ENCODE results near the gene SLC35B1.

SLC35B1 gene

GRCh38 chr17:49670002-49670401, 37.8 kb downstream of the SLC35B1 start:
- no peak for DNase-seq

GRCh38 chr17:49667854-49668253, 39.9 kb downstream of the SLC35B1 start:
- no peak for DNase-seq

DNA sequence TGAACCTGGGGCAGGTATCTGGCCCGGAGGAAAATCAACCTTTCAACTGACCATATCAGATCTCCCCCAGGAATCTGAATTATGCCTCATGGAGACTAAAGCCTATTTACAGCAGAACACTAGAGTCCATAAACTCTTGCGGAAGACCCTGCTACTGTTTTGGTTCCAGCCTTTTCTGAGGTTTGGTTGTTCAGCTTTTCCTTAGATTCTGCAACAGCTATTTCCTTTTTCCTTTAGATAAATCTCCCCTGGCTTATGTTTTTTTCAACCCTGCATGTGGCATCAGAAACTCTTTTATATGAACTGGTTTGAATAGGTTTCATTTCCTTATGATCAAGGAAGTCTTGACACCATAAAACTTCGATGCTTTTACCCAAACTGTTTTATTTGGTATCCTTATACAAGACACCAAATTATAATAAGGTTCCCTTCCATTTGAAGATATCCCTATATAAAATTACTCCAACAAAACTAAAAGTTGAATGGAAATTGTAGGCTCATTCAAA, 43.0 kb downstream of the SLC35B1 start:
- DNase-seq = no peak

- no peak for DNase-seq
These were observed 47.9 kb downstream of the SLC35B1 start for GRCh38 chr17:49659661-49660382.

DNA sequence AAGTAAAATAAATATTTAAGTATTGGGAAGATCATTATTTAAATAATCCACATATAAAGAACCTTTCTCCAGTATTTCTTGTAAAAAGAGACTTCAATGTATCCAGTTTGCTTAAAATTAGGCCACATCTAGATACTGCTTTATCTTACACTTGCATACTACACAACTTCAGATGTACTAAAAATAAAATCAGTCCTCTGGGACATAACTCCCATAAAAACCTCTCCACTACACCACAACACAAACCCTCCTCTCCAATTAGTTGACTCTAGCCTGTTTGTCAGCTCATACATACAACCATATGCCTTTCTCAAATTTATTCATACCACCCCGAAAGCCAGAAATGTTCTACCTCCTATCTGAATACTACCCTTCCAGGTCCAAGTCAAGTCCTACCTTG, 51.5 kb downstream of the SLC35B1 start:
- DNase-seq = no peak

Measured in NCI-H1417 (cell line).